HepG2 (cell line): Measurements from ENCODE around the gene NFATC3. TPM values are rescaled to one million over a fixed set of nuclear protein-coding genes. Genes with fewer than 3 reads are reported as not detected.

ENCODE experiments used
- ARNTL ChIP-seq: sonication (generic); formaldehyde crosslinking; IDR thresholded peaks from 2 replicates; pipeline ENCODE4 v1.4.0; 2020; ENCODE audit warnings: mild to moderate bottlenecking, missing genetic modification reagents
- CREB3 ChIP-seq: sonication (generic); formaldehyde crosslinking; IDR thresholded peaks from 2 replicates; pipeline ENCODE4 v1.5.0; 2020; ENCODE audit warnings: missing genetic modification reagents
- CSRNP1 ChIP-seq: sonication (generic); formaldehyde crosslinking; IDR thresholded peaks from 2 replicates; pipeline ENCODE4 v1.8.1; 2023; ENCODE audit warnings: mild to moderate bottlenecking, missing genetic modification reagents
- E2F5 ChIP-seq: sonication (generic); formaldehyde crosslinking; conservative IDR thresholded peaks from 2 replicates; pipeline ENCODE4 v1.4.0; 2020; ENCODE audit warnings: missing genetic modification reagents
- EEA1 ChIP-seq: sonication (generic); formaldehyde crosslinking; IDR thresholded peaks from 2 replicates; pipeline ENCODE4 v1.5.1; 2020; ENCODE audit warnings: mild to moderate bottlenecking, missing genetic modification reagents, borderline replicate concordance
- HMG20B ChIP-seq: conservative IDR thresholded peaks from 2 replicates; pipeline ENCODE4 v1.6.1; 2016; ENCODE audit warnings: missing genetic modification reagents, missing compliant biosample characterization
- HNF1A ChIP-seq, 2 experiments: sonication (generic) in 1 of 2; formaldehyde crosslinking in 1 of 2; IDR thresholded peaks; 2 replicates each; pipeline versions ENCODE4 v1.4.0 to v1.6.1; 2016 to 2020; ENCODE audit warnings: borderline replicate concordance in 1 of 2, low read depth in 1 of 2, mild to moderate bottlenecking in 1 of 2, missing genetic modification reagents in 1 of 2
- NKX3-1 ChIP-seq: sonication (generic); formaldehyde crosslinking; IDR thresholded peaks from 2 replicates; pipeline ENCODE4 v1.5.0; 2020; ENCODE audit warnings: missing genetic modification reagents
- THAP9 ChIP-seq: sonication (generic); formaldehyde crosslinking; IDR thresholded peaks from 2 replicates; pipeline ENCODE4; 2020; ENCODE audit warnings: missing genetic modification reagents, mild to moderate bottlenecking, borderline replicate concordance
- XBP1 ChIP-seq: sonication (generic); formaldehyde crosslinking; IDR thresholded peaks from 2 replicates; pipeline ENCODE4 v1.5.0; 2020; ENCODE audit warnings: missing genetic modification reagents
- ZGPAT ChIP-seq: IDR thresholded peaks from 2 replicates; pipeline ENCODE4 v1.6.1; 2016; ENCODE audit warnings: mild to moderate bottlenecking
- ZNF329 ChIP-seq: sonication (generic); formaldehyde crosslinking; IDR thresholded peaks from 2 replicates; pipeline ENCODE4 v1.9.0; 2021; ENCODE audit warnings: low read depth, mild to moderate bottlenecking, missing genetic modification reagents
- ZNF562 ChIP-seq: sonication (generic); formaldehyde crosslinking; IDR thresholded peaks from 2 replicates; pipeline ENCODE4 v1.8.0; 2022; ENCODE audit warnings: missing genetic modification reagents, borderline replicate concordance
- polyA plus RNA-seq, 8 experiments: library from polyadenylated mRNA; depleted of rRNA in 3 of 8; stranded (reverse) in 7 of 8; unstranded in 1 of 8; fragments of >200 nt; fragmentation: Illumina TruSeq in 4 of 8; extraction: Trizol in 4 of 8; gene quantifications; 2 replicates each; pipeline versions ENCODE4 v1.2.1 to v1.2.3, GENCODE V29; 2011 to 2016; ENCODE audit warnings: low read depth in 4 of 8, missing spikeins in 1 of 8, mixed read lengths in 1 of 8; ENCODE audit not compliant: insufficient read depth in 1 of 8
- total RNA-seq, 5 experiments: library from RNA; depleted of rRNA; stranded (reverse); fragments of >200 nt; fragmentation: Illumina TruSeq; extraction: Trizol; gene quantifications; 2 replicates each; pipeline ENCODE4 v1.2.3, GENCODE V29; 2016; ENCODE audit warnings: low read depth in 1 of 5

Gene NFATC3
- total and polyA plus RNA-seq, 2 of the 13 experiments (the other 11 are each of a cell fraction or from before 2014, with no cell fraction given), result 52.6 to 62.7 TPM

GRCh38 chr16:68040506-68041288 is 44.5 kb upstream of the NFATC3 start (continued):
- no peak for TF ChIP-seq CREB3 (CRISPR knock-in tag)
- TF ChIP-seq CSRNP1, result no peak
- no peak for TF ChIP-seq NKX3-1
- TF ChIP-seq ZNF329 (CRISPR knock-in tag), result no peak
- TF ChIP-seq THAP9 (CRISPR knock-in tag), result peak; percentile 40; the same call in 1 of the 2 replicates
- TF ChIP-seq XBP1 (CRISPR knock-in tag), result no peak
- TF ChIP-seq E2F5, result no peak
- TF ChIP-seq HMG20B (CRISPR knock-in tag), result no peak
- TF ChIP-seq ZGPAT, result peak; percentile 59; the same call in 1 of the 2 replicates
- TF ChIP-seq ARNTL (CRISPR knock-in tag), result no peak
- no peak for TF ChIP-seq EEA1
- TF ChIP-seq HNF1A (IDR thresholded peaks at IDR 0.05; ENCODE audit: low read depth), result no peak
- 0 out of 2 replicates have a peak, but pooled peaks have one; percentile 34 for TF ChIP-seq HNF1A (CRISPR knock-in tag; IDR thresholded peaks at IDR 0.05; ENCODE audit: borderline replicate concordance)
- TF ChIP-seq ZNF562, result no peak
